Measurements from ENCODE around the gene EYS.

EYS gene

DNA sequence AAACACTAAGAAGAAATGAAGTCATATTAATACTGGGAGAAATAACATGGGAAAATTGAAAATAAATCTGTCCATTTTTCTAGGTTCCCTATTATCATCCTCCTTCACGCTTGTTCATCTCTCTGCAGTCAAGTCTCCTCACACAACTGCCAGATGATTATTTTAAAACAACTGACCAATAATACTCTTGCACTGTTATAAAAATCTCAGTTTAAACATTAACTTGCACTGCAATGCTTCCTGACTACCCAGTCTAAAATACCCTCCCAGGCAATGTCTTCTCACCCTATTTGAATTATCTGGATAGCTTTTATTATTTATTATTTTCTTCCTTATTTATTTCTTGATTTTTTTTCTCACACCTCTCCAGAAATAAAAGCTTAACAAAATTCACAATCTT is 5.7 kb downstream of the EYS start:
- H3K9me3 ChIP-seq (ENCODE audit: control insufficient read depth, insufficient read depth, low read length), result no peaks in the 10 kb centered on the region
- no peaks in the 10 kb centered on the region for H3F3A ChIP-seq (ENCODE audit: control insufficient read depth, insufficient read depth)
- H3K4me1 ChIP-seq (ENCODE audit: control insufficient read depth, low read length), result no peaks in the 10 kb centered on the region
- H3K27ac ChIP-seq (ENCODE audit: low read depth, low read length), result no peak overlapping the region
- no peaks in the 10 kb centered on the region for H4K20me1 ChIP-seq (ENCODE audit: control insufficient read depth, insufficient read depth, low read depth, low read length)
- no peaks in the 10 kb centered on the region for H3K9me2 ChIP-seq (replicated peaks; ENCODE audit: control insufficient read depth, low read length)
- H3K4me2 ChIP-seq (ENCODE audit: low read length), result no peak overlapping the region
- H3K4me3 ChIP-seq (ENCODE audit: low read length), result no peak overlapping the region
- no peaks in the 10 kb centered on the region for H3K27me3 ChIP-seq (ENCODE audit: control insufficient read depth, low read length)
- H3K36me3 ChIP-seq (ENCODE audit: control insufficient read depth, low read length), result no peaks in the 10 kb centered on the region
- TF ChIP-seq CTCF (IDR thresholded peaks at IDR 0.05; ENCODE audit: low read depth, low read length, poor library complexity, severe bottlenecking) (no peak), EZH2phosphoT487 (IDR thresholded peaks at IDR 0.05; ENCODE audit: borderline replicate concordance, low read length) (no peak)
- H3K79me2 ChIP-seq (ENCODE audit: control insufficient read depth, low read length), result no peaks in the 10 kb centered on the region

DNA sequence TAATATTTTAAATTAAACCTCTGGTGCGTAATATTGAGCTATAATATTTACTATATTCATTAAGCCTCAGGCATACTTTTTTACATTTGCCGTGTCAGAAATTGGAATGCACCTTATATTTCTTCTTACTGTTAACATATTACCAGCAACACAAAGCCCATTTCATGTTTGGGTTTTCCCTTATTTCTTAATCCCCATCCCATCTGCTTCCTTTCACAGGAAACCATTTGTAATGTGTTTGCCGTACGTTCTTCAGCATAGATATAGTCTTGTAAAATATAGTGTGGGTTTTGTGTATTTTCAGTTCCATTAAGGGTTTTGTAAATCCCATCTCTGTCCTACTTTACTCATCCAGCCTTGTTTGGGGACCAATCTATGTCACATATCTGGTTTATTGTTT is 6.5 kb downstream of the EYS start:
- H3K9me3 ChIP-seq (ENCODE audit: control insufficient read depth, insufficient read depth, low read length), result no peaks in the 10 kb centered on the region
- H3K9me2 ChIP-seq (replicated peaks; ENCODE audit: control insufficient read depth, low read length), result no peaks in the 10 kb centered on the region
- no peak overlapping the region for H3K27ac ChIP-seq (ENCODE audit: low read depth, low read length)
- H4K20me1 ChIP-seq (ENCODE audit: control insufficient read depth, insufficient read depth, low read depth, low read length), result no peaks in the 10 kb centered on the region
- no peak overlapping the region for H3K4me3 ChIP-seq (ENCODE audit: low read length)
- no peaks in the 10 kb centered on the region for H3K27me3 ChIP-seq (ENCODE audit: control insufficient read depth, low read length)
- no peaks in the 10 kb centered on the region for H3K36me3 ChIP-seq (ENCODE audit: control insufficient read depth, low read length)
- no peak overlapping the region for H3K4me2 ChIP-seq (ENCODE audit: low read length)
- no peaks in the 10 kb centered on the region for H3F3A ChIP-seq (ENCODE audit: control insufficient read depth, insufficient read depth)
- H3K4me1 ChIP-seq (ENCODE audit: control insufficient read depth, low read length), result no peaks in the 10 kb centered on the region
- no peaks in the 10 kb centered on the region for H3K79me2 ChIP-seq (ENCODE audit: control insufficient read depth, low read length)
- no peak for TF ChIP-seq CTCF (IDR thresholded peaks at IDR 0.05; ENCODE audit: low read depth, low read length, poor library complexity, severe bottlenecking)
- TF ChIP-seq EZH2phosphoT487 (IDR thresholded peaks at IDR 0.05; ENCODE audit: borderline replicate concordance, low read length), result no peak

DNA sequence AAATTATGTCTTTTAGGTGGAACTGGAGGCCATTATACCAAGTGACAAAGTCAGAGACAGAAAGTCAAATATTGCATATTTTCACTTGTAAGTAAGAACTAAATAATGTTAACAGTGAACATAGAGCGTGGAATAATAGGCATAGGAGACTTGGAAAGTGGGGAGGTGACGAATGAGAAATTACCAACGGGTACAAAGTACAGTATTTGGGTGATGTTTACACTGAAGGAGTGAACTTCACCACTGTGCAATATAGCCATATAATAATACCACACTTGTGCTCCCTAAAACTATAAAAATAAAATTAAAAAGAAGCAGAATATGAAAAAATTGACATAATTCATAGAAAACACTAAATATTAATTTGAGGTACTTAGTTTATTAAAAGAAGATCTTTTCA is 14.9 kb downstream of the EYS start:
- no peak overlapping the region for H3K27ac ChIP-seq (ENCODE audit: low read depth, low read length)
- TF ChIP-seq CTCF (IDR thresholded peaks at IDR 0.05; ENCODE audit: low read depth, low read length, poor library complexity, severe bottlenecking) (no peak), EZH2phosphoT487 (IDR thresholded peaks at IDR 0.05; ENCODE audit: borderline replicate concordance, low read length) (no peak)
- H3K4me3 ChIP-seq (ENCODE audit: low read length), result no peak overlapping the region
- no peaks in the 10 kb centered on the region for H3K4me1 ChIP-seq (ENCODE audit: control insufficient read depth, low read length)
- H3K27me3 ChIP-seq (ENCODE audit: control insufficient read depth, low read length), result no peaks in the 10 kb centered on the region
- no peaks in the 10 kb centered on the region for H3K9me2 ChIP-seq (replicated peaks; ENCODE audit: control insufficient read depth, low read length)
- no peaks in the 10 kb centered on the region for H3K36me3 ChIP-seq (ENCODE audit: control insufficient read depth, low read length)
- H3K4me2 ChIP-seq (ENCODE audit: low read length), result no peak overlapping the region
- no peaks in the 10 kb centered on the region for H3K9me3 ChIP-seq (ENCODE audit: control insufficient read depth, insufficient read depth, low read length)
- no peaks in the 10 kb centered on the region for H3F3A ChIP-seq (ENCODE audit: control insufficient read depth, insufficient read depth)
- H3K79me2 ChIP-seq (ENCODE audit: control insufficient read depth, low read length), result no peaks in the 10 kb centered on the region
- H4K20me1 ChIP-seq (ENCODE audit: control insufficient read depth, insufficient read depth, low read depth, low read length), result no peaks in the 10 kb centered on the region

GRCh38 chr6:65680232-65680631 is 26.8 kb downstream of the EYS start:
- Histone ChIP-seq H3K27me3 (ENCODE audit: control insufficient read depth, low read length) (no peaks in the 10 kb centered on the region), H4K20me1 (ENCODE audit: control insufficient read depth, insufficient read depth, low read depth, low read length) (no peaks in the 10 kb centered on the region), H3K4me1 (ENCODE audit: control insufficient read depth, low read length) (no peaks in the 10 kb centered on the region), H3K4me3 (ENCODE audit: low read length) (no peak overlapping the region), H3K36me3 (ENCODE audit: control insufficient read depth, low read length) (no peaks in the 10 kb centered on the region), H3K4me2 (ENCODE audit: low read length) (no peak overlapping the region), H3K27ac (ENCODE audit: low read depth, low read length) (no peak overlapping the region), H3K9me3 (ENCODE audit: control insufficient read depth, insufficient read depth, low read length) (no peaks in the 10 kb centered on the region), H3K9me2 (replicated peaks; ENCODE audit: control insufficient read depth, low read length) (no peaks in the 10 kb centered on the region), H3K79me2 (ENCODE audit: control insufficient read depth, low read length) (no peaks in the 10 kb centered on the region), H3F3A (ENCODE audit: control insufficient read depth, insufficient read depth) (no peaks in the 10 kb centered on the region)
- TF ChIP-seq CTCF (IDR thresholded peaks at IDR 0.05; ENCODE audit: low read depth, low read length, poor library complexity, severe bottlenecking) (no peak), EZH2phosphoT487 (IDR thresholded peaks at IDR 0.05; ENCODE audit: borderline replicate concordance, low read length) (no peak)
